ENCODE data around the gene ANKRD16. TPM values are rescaled to one million over a fixed set of nuclear protein-coding genes. Genes with fewer than 3 reads are reported as not detected.

The ANKRD16 gene
- total RNA-seq, 4 donors from 2014 or later: 3.3 to 8.9 (median 5.9) TPM

DNA sequence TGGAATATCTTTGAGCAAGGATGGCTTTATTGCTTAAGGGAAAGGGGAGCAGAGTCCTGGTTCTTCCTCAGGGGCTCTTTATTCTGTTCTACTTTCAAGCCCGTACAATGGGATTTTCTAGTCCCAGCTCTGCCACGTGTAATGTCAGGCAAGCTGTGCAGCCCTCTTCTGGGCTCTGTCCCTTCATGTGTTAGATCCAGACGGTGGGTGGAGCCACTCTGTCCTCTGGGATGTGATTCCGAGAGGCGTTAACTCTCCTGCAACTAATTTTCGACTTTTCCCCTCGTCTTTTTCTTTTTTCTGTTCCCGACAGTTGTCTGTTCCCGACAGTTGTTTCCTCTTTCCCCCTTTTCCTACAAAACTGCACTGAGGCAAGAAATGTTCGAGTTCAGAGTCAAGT lies 35.2 kb upstream of the ANKRD16 start:
- TF ChIP-seq EP300 (IDR thresholded peaks at IDR 0.05) (no peak), POLR2AphosphoS5 (IDR thresholded peaks at IDR 0.05) (no peak), POLR2A (IDR thresholded peaks at IDR 0.05) (no peak)
- TF ChIP-seq, protein P1, sequence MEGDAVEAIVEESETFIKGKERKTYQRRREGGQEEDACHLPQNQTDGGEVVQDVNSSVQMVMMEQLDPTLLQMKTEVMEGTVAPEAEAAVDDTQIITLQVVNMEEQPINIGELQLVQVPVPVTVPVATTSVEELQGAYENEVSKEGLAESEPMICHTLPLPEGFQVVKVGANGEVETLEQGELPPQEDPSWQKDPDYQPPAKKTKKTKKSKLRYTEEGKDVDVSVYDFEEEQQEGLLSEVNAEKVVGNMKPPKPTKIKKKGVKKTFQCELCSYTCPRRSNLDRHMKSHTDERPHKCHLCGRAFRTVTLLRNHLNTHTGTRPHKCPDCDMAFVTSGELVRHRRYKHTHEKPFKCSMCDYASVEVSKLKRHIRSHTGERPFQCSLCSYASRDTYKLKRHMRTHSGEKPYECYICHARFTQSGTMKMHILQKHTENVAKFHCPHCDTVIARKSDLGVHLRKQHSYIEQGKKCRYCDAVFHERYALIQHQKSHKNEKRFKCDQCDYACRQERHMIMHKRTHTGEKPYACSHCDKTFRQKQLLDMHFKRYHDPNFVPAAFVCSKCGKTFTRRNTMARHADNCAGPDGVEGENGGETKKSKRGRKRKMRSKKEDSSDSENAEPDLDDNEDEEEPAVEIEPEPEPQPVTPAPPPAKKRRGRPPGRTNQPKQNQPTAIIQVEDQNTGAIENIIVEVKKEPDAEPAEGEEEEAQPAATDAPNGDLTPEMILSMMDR (IDR thresholded peaks at IDR 0.05): no peak
- Histone ChIP-seq H3K27ac (no peak overlapping the region), H3K4me1 (no peaks in the 10 kb centered on the region), H3K36me3 (peaks cover 7 to 99% of the 10 kb centered on the region in 2 donors), H3K9me3 (no peaks in the 10 kb centered on the region), H3K4me3 (no peak overlapping the region), H3K27me3 (no peaks in the 10 kb centered on the region)
- ATAC-seq: no peak
- WGBS, 2 donors (ENCODE audit: low coverage in 1 of 2): 73 to 100% methylated on average over 1 to 10 of the region's 10 CpGs

DNA sequence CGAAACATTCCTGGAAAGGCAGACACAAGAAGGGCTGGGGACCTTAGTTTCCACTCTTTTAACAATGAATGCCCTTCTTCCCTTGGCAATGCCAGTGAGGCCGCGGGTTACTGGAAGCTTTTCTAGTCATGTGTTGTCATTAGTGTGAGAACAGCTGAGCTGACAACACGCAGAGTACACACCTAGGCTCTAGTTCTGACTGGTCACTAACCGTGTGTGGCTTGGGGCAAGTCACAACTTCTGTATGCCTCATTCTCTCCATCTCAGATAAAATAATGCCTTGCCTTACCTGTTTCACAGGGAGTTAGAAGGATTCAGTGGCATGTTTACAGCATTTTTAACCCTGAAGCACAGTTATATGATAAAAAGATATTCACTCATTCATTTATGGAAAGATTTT lies 32.1 kb upstream of the ANKRD16 start:
- 60 to 100% methylated on average over 2 of the region's 5 CpGs for WGBS, 2 donors (ENCODE audit: low coverage in 1 of 2)
- Histone ChIP-seq H3K27ac (no peak overlapping the region), H3K9me3 (no peaks in the 10 kb centered on the region), H3K36me3 (peaks cover 7 to 100% of the 10 kb centered on the region in 2 donors), H3K4me1 (no peaks in the 10 kb centered on the region), H3K4me3 (no peak overlapping the region), H3K27me3 (no peaks in the 10 kb centered on the region)
- no peak for ATAC-seq
- TF ChIP-seq POLR2A (IDR thresholded peaks at IDR 0.05) (no peak), POLR2AphosphoS5 (IDR thresholded peaks at IDR 0.05) (no peak), EP300 (IDR thresholded peaks at IDR 0.05) (no peak)
- TF ChIP-seq, protein P1 (IDR thresholded peaks at IDR 0.05): no peak

DNA sequence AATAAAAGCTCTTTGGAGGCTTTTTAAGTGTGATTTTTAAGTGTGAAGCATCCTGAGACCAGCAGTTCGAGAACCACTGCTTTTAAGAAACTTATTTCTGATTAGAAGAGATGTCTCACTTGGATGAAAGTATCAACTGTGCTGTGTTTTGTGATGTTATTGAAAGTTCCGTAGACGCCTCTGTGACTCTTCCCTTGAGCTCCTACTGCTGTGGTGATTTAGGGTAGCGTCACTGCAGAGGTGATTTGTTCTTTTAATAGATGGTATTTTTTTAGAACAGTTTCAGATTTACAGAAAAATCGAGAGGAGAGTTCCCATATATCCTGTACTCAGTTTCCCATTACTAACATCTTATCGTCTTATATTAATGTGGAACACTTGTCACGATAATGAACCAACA lies 29.9 kb upstream of the ANKRD16 start:
- no peak for ATAC-seq
- WGBS, 2 donors (ENCODE audit: low coverage in 1 of 2): 92 to 94% methylated on average over 7 of the region's 7 CpGs
- TF ChIP-seq, protein P1 (IDR thresholded peaks at IDR 0.05): no peak
- TF ChIP-seq POLR2AphosphoS5 (IDR thresholded peaks at IDR 0.05) (no peak), POLR2A (IDR thresholded peaks at IDR 0.05) (no peak)
- Histone ChIP-seq H3K27ac (no peak overlapping the region), H3K36me3 (peaks cover 3 to 100% of the 10 kb centered on the region in 2 donors), H3K27me3 (no peaks in the 10 kb centered on the region), H3K4me3 (no peak overlapping the region), H3K9me3 (no peaks in the 10 kb centered on the region), H3K4me1 (no peaks in the 10 kb centered on the region)

DNA sequence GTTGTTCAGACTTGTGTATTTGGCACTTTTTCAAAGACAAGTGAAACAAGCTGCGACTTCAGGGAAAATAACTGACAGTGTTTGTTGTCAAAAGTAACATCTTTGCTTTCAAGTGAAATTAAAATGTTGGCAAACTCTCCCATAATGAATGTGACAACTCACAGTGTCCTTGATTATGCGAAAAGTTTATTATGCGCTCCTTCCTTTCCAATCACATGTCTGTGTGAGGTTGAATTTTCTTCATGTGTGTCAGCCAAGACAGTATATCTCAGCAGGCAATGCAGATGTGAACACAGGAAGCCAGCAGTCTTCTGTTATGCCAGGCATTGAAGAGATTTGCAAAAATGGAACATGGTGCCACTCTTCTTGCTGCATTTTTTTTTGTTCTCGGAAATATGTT lies 29.1 kb upstream of the ANKRD16 start:
- Histone ChIP-seq H3K4me3 (no peak overlapping the region), H3K27me3 (no peaks in the 10 kb centered on the region), H3K9me3 (no peaks in the 10 kb centered on the region), H3K36me3 (peaks cover 3 to 100% of the 10 kb centered on the region in 2 donors), H3K27ac (no peak overlapping the region), H3K4me1 (no peaks in the 10 kb centered on the region)
- 81 to 93% methylated on average over 3 to 4 of the region's 4 CpGs for WGBS, 2 donors (ENCODE audit: low coverage in 1 of 2)
- TF ChIP-seq, protein P1 (IDR thresholded peaks at IDR 0.05): no peak
- no peak for TF ChIP-seq POLR2A (IDR thresholded peaks at IDR 0.05)
- TF ChIP-seq POLR2AphosphoS5 (IDR thresholded peaks at IDR 0.05): no peak
- no peak for TF ChIP-seq EP300 (IDR thresholded peaks at IDR 0.05)
- no peak for ATAC-seq

DNA sequence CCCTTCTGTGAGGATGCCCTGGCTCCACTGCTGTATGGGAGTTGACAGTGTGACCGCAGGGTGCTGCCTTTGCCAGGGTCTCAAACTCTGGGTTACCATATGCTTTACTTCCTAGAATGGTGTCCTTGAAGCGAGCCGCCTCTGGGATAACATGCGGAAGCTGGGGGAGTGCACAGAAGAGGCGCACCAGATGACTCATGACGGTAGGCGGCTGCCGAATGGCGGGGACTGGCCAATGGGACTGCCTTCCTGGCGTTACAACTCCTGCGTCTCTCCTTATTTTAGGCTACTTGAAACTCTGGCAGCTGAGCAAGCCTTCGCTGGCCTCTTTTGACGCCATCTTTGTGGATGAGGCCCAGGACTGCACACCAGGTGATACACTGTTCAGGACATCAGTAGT lies 27.6 kb upstream of the ANKRD16 start:
- Histone ChIP-seq H3K27me3 (no peaks in the 10 kb centered on the region), H3K4me1 (no peaks in the 10 kb centered on the region), H3K4me3 (no peak overlapping the region), H3K9me3 (no peaks in the 10 kb centered on the region), H3K27ac (no peak overlapping the region), H3K36me3 (peaks cover 3 to 100% of the 10 kb centered on the region in 2 donors)
- WGBS, 2 donors (ENCODE audit: low coverage in 1 of 2): 98% methylated on average over 7 of the region's 13 CpGs; no CpG with 5 or more reads in 1 of the 2 donors
- TF ChIP-seq EP300 (IDR thresholded peaks at IDR 0.05) (no peak), POLR2AphosphoS5 (IDR thresholded peaks at IDR 0.05) (no peak), POLR2A (IDR thresholded peaks at IDR 0.05) (no peak)
- TF ChIP-seq, protein P1 (IDR thresholded peaks at IDR 0.05): no peak
- no peak for ATAC-seq
